Measurements from ENCODE around the gene ATP5PO.

ATP5PO gene

GRCh38 chr21:33896691-33897090 is 18.9 kb downstream of the ATP5PO start:
- Mint-ChIP-seq H3K27me3 (no peaks in the 10 kb centered on the region), H3K4me3 (no peak overlapping the region), H3K4me1 (peaks cover 16% of the 10 kb centered on the region), H3K9me3 (no peaks in the 10 kb centered on the region), H3K27ac (peak overlapping the region in 1 of 2 donors; percentile 24)
- ATAC-seq: no peak
- DNase-seq: no peak

DNA sequence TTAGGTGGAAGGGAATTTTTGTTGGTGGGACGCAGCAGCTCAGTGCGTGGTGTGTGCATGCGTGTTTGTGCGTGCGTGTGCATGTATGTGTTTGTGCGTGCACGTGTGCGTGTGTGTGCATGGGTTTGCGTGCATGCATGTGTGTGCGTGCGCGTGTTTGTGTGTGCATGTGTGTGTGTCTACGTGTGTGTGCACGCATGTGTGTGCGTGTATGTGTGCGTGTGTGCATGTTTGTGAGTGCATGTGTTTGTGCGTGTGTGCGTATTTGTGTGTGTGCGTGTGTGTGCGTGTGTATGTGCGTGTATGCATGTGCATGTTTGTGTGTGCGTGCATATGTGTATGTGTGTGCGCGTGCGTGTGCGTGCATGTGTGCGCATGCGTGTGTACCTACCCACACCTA is 20.2 kb downstream of the ATP5PO start:
- no peak overlapping the region for H3K27ac Mint-ChIP-seq
- H3K4me3 Mint-ChIP-seq: peak overlapping the region; percentile 77 to 85

DNA sequence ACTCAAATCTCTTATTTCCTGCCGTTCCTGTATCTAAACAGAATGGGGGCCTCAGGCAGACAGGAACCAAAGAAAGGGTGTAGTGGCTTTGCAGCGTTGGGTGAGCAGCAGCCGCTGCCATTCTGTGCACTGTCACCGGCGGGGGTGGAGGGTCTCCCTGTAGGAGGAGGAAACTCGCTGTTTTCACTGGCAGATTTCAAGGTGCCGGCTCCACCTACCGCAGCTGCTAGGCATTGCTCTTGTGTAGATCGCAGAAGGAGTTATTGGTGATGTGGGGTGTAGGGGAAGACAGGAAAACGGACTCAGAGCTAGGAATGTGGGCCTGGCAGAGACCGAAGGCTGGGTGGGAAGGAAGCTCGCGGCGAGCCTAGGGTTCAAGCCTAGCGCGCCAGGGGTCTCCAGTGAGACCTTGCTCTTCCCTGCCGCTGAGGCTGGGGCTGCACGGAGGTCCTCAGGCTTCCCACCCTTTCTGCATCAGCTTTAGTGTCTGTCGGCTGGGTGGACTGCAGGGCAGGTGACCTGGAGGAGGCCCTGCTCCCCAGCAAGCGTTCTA is 20.8 kb downstream of the ATP5PO start:
- Mint-ChIP-seq H3K9me3 (no peaks in the 10 kb centered on the region), H3K27ac (peak overlapping the region in 1 of 2 donors; percentile 94), H3K4me1 (peaks cover 12% of the 10 kb centered on the region), H3K27me3 (no peaks in the 10 kb centered on the region), H3K4me3 (peak overlapping the region; percentile 77 to 85)
- DNase-seq: peak; percentile 62 to 73
- peak; percentile 98 for ATAC-seq

More for the DNA sequence above, 20.2 kb downstream of the ATP5PO start:
- no peak for DNase-seq
- no peak for ATAC-seq
- H3K4me1 Mint-ChIP-seq: peaks cover 12% of the 10 kb centered on the region
- H3K9me3 Mint-ChIP-seq: no peaks in the 10 kb centered on the region
- no peaks in the 10 kb centered on the region for H3K27me3 Mint-ChIP-seq

- Mint-ChIP-seq H3K27me3 (no peaks in the 10 kb centered on the region), H3K4me1 (peaks cover 12% of the 10 kb centered on the region), H3K4me3 (no peak overlapping the region), H3K27ac (no peak overlapping the region), H3K9me3 (no peaks in the 10 kb centered on the region)
- ATAC-seq: no peak
- DNase-seq: no peak
Measured at GRCh38 chr21:33893917-33894316, 21.7 kb downstream of the ATP5PO start.

DNA sequence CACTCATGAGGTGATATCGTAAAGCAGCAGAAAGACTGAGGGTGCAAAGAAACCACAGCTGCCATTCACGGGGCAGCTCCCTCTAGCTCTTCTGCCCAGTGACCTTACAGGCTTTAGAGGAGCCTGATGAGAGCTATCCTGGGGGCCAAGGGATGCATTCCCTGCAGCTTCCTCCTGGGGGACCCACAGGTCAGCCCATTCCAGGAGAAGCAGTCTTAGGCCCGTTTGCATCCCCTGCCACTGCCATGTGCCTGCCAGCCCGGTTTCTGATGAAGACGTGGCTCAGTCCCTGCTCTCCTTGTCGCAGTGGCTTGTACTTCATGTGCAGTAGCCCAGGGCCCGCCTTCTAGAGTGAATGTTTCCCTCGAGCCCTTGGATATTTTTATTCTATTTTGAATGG is 22.8 kb downstream of the ATP5PO start:
- ATAC-seq (no peak), DNase-seq (no peak)
- H3K9me3 Mint-ChIP-seq: no peaks in the 10 kb centered on the region
- H3K27me3 Mint-ChIP-seq: no peaks in the 10 kb centered on the region
- H3K27ac Mint-ChIP-seq: no peak overlapping the region
- peaks cover 12% of the 10 kb centered on the region for H3K4me1 Mint-ChIP-seq
- H3K4me3 Mint-ChIP-seq: no peak overlapping the region

- Mint-ChIP-seq H3K27me3 (peaks cover 3% of the 10 kb centered on the region), H3K4me3 (no peak overlapping the region), H3K9me3 (no peaks in the 10 kb centered on the region), H3K4me1 (peaks cover 9% of the 10 kb centered on the region), H3K27ac (no peak overlapping the region)
- DNase-seq (no peak), ATAC-seq (no peak)
Measured at GRCh38 chr21:33890187-33890586, 25.4 kb downstream of the ATP5PO start.

DNA sequence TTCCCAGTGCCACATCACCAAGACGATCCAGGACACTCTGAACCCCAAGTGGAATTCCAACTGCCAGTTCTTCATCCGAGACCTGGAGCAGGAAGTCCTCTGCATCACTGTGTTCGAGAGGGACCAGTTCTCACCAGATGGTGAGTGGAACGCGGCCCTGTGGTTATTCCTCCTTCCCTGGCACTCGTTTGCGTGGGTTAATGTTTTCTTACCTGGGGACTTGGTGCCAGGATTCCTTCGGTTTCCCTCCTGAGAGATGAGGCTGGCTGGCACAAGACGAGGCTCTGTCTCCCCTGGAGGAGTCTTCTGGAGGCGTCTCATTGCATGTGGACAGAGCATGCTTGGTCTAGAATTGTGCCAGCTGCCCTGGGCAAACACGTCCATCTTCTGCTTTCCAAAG is 29.3 kb downstream of the ATP5PO start:
- no peak overlapping the region for H3K27ac Mint-ChIP-seq
- no peak for ATAC-seq
- no peak overlapping the region for H3K4me3 Mint-ChIP-seq
- no peaks in the 10 kb centered on the region for H3K9me3 Mint-ChIP-seq
- peaks cover 9% of the 10 kb centered on the region for H3K27me3 Mint-ChIP-seq
- DNase-seq: no peak
- H3K4me1 Mint-ChIP-seq: no peaks in the 10 kb centered on the region

DNA sequence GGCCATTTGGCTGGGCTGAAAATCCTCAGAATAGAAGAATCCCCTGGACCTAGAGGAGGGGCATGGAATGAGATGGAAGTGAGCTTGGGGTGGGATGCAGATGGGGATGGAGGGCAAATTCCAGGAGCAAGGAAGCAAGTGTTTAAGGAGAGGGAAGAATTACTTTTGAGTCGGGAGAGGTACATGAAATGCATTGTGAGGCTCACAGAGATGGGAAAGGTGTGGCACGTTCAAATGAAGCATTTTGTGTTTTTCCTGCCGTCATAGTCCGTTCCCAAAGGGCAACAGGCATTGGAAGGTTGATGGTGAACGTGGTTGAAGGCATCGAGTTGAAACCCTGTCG is 30.5 kb downstream of the ATP5PO start:
- H3K4me3 Mint-ChIP-seq: no peak overlapping the region
- no peak for ATAC-seq
- H3K27me3 Mint-ChIP-seq: peaks cover 9% of the 10 kb centered on the region
- DNase-seq: no peak
- no peaks in the 10 kb centered on the region for H3K9me3 Mint-ChIP-seq
- H3K27ac Mint-ChIP-seq: no peak overlapping the region
- no peaks in the 10 kb centered on the region for H3K4me1 Mint-ChIP-seq

- DNase-seq (no peak), ATAC-seq (no peak)
- H3K27ac Mint-ChIP-seq: no peak overlapping the region
- no peak overlapping the region for H3K4me3 Mint-ChIP-seq
- no peaks in the 10 kb centered on the region for H3K9me3 Mint-ChIP-seq
- H3K4me1 Mint-ChIP-seq: no peaks in the 10 kb centered on the region
- H3K27me3 Mint-ChIP-seq: peaks cover 9% of the 10 kb centered on the region
Measured at GRCh38 chr21:33884376-33885171, 31.0 kb downstream of the ATP5PO start.

DNA sequence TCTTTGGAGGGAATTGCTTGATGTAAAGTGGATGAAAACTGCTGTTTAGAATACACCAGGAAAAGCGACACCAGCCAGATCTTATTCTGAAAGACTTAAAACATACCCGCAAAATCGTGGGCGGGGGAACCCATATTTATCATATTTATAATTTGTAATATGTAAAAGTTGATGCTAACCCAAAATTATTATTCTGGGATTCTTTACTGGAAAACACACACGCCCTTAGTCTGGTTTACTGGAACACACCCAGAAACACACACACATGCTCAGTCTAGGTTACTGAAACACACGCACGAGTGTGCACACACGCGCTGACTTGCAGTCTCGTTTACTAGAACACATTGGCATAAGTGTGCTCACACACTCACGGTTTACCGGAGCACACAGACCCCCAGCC is 32.5 kb downstream of the ATP5PO start:
- Mint-ChIP-seq H3K27ac (no peak overlapping the region), H3K27me3 (peaks cover 9% of the 10 kb centered on the region), H3K4me3 (no peak overlapping the region), H3K9me3 (no peaks in the 10 kb centered on the region), H3K4me1 (no peaks in the 10 kb centered on the region)
- ATAC-seq (no peak), DNase-seq (no peak)

DNA sequence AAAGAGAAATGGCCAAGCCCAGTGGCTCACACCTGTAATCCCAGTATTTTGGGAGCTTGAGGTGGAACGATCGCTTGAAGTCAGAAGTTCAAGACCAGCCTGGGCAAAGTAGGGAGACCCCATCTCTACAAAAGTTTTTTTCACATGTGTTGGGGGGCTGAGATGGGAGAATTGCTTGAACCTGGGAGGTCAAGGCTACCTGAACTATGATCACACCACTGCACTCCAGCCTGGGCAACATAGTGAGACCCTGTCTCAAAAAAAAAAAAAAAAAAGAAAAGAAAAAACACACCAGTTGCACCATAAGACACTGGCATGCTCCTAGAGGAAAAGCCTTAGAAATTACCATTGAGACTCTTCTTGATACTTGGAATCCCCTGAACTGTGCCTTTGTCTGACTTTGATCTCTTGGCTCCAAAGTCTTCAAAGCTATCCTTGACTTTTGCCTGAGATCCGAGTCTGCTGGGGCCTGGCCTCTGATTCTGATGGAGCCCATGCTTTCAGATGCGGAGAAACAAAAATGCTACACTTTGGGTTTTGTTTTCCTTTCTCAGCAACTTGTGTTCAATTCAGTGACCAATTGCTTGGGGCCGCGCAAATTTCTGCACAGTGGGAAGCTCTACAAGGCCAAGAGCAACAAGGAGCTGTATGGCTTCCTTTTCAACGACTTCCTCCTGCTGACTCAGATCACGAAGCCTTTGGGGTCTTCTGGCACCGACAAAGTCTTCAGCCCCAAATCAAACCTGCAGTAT is 33.7 kb downstream of the ATP5PO start:
- H3K4me3 Mint-ChIP-seq: no peak overlapping the region

DNA sequence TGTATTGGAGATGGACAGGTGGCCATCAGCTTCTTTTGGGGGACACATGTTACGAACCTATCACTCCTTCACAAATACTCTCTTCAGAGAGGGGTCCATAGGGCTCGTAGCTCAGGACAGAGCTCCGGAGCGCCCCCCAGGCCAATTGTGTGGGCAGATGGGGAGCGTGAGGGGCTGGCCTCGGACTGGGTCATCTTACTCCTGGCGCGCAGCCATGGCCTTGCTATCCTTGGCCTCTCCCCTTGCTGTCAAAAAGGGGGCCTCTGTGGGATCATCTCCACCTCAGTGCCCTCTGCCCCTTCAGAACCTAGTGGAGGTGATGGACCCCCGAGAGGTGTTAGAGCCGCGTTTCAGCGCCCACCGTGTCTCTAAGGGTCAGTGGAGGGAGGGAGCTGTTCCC is 35.0 kb downstream of the ATP5PO start:
- Mint-ChIP-seq H3K27ac (no peak overlapping the region), H3K9me3 (no peaks in the 10 kb centered on the region), H3K27me3 (peaks cover 9% of the 10 kb centered on the region), H3K4me1 (no peaks in the 10 kb centered on the region), H3K4me3 (no peak overlapping the region)
- no peak for DNase-seq
- ATAC-seq: no peak

More for the DNA sequence above, 33.7 kb downstream of the ATP5PO start:
- Mint-ChIP-seq H3K27ac (no peak overlapping the region), H3K9me3 (no peaks in the 10 kb centered on the region), H3K4me1 (no peaks in the 10 kb centered on the region), H3K27me3 (peaks cover 9% of the 10 kb centered on the region)
- ATAC-seq: no peak
- no peak for DNase-seq

- DNase-seq (no peak), ATAC-seq (no peak)
- Mint-ChIP-seq H3K27me3 (no peaks in the 10 kb centered on the region), H3K4me1 (no peaks in the 10 kb centered on the region), H3K9me3 (no peaks in the 10 kb centered on the region), H3K27ac (peak overlapping the region in 1 of 2 donors; percentile 49), H3K4me3 (no peak overlapping the region)
Measured at GRCh38 chr21:33878824-33879223, 36.8 kb downstream of the ATP5PO start.

DNA sequence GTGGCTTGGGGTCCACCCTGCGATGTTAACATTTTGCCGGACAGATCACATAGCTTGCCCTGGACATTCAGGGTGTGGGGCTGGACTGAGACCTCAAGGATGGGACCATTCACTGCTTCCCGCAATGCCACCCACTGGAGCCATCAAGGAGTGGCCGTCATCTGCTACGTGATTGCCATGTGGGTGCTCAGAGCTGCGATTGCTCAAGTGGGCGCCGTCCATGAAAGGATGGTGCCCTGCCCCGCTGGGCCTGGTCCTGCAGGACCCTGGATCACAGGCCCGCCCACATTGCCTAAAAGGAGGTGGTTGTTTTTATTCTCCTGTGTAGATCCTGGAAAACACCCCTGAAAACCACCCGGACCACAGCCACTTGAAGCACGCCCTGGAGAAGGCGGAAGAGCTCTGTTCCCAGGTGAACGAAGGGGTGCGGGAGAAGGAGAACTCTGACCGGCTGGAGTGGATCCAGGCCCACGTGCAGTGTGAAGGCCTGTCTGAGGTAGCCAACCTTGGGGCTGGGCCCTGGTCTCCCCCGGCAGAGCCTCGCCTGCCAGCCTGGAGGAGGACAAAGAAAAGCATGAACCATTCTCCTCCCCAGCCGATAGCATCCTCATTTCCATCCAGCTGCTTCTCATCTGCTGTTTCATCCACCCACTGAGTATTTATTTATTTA is 40.4 kb downstream of the ATP5PO start:
- Mint-ChIP-seq H3K4me1 (no peaks in the 10 kb centered on the region), H3K27ac (no peak overlapping the region)
- ATAC-seq: no peak

DNA sequence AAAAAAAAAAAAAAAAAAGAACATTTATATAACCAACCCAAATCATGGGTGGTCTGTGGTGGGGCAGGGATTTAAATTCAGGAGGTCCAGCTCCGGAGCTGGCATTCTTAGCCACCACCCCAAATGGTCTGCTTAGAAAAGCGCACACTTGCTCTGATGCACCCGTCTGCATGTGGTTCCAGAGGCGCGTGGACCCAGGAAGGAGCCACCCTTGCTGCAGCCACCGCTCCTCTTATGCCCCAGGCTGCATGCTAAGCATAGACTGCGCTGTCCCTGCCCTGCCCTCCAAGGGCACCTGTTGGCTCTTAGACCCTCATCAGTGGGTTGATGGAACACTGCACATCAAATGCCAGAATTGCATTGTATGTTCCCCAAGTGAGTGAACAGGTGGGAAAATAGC is 41.4 kb downstream of the ATP5PO start:
- H3K4me3 Mint-ChIP-seq: no peak overlapping the region
- peaks cover 4% of the 10 kb centered on the region for H3K4me1 Mint-ChIP-seq
- DNase-seq (no peak), ATAC-seq (no peak)
- H3K27me3 Mint-ChIP-seq: no peaks in the 10 kb centered on the region
- H3K27ac Mint-ChIP-seq: no peak overlapping the region
- H3K9me3 Mint-ChIP-seq: no peaks in the 10 kb centered on the region

More for the DNA sequence above, 40.4 kb downstream of the ATP5PO start:
- H3K9me3 Mint-ChIP-seq: no peaks in the 10 kb centered on the region
- no peak overlapping the region for H3K4me3 Mint-ChIP-seq
- DNase-seq: no peak
- no peaks in the 10 kb centered on the region for H3K27me3 Mint-ChIP-seq

Measured in stimulated activated naive CD8-positive, alpha-beta T cell treated with anti-CD3 and anti-CD28 coated beads, Interleukin-15, amount 100 ng/mL, for 72 hours (primary cell).